NCI-H1694 (cell line): Measurements from ENCODE around the gene SEMA6D.

ENCODE experiments used
- DNase-seq: peaks from one replicate; lab custom pipeline; 2025; lab: John Stamatoyannopoulos, UW

SEMA6D gene

GRCh38 chr15:47743886-47744285, 26.6 kb downstream of the SEMA6D start:
- no peak for DNase-seq

- DNase-seq = no peak
Observed at GRCh38 chr15:47744496-47744895, 27.2 kb downstream of the SEMA6D start.

GRCh38 chr15:47744973-47745372, 27.7 kb downstream of the SEMA6D start:
- no peak for DNase-seq

GRCh38 chr15:47746516-47746915, 29.2 kb downstream of the SEMA6D start:
- no peak for DNase-seq

GRCh38 chr15:47750030-47750739, 32.9 kb downstream of the SEMA6D start:
- no peak for DNase-seq

GRCh38 chr15:47750740-47751262, 33.5 kb downstream of the SEMA6D start:
- DNase-seq = no peak

GRCh38 chr15:47753591-47753990, 36.3 kb downstream of the SEMA6D start:
- no peak for DNase-seq

GRCh38 chr15:47754312-47754711, 37.0 kb downstream of the SEMA6D start:
- DNase-seq = no peak

GRCh38 chr15:47755941-47756340, 38.6 kb downstream of the SEMA6D start:
- DNase-seq = no peak

GRCh38 chr15:47756872-47757271, 39.6 kb downstream of the SEMA6D start:
- DNase-seq = no peak

- no peak for DNase-seq
Observed at GRCh38 chr15:47757331-47757730, 40.0 kb downstream of the SEMA6D start.

GRCh38 chr15:47762621-47763020, 45.3 kb downstream of the SEMA6D start:
- DNase-seq = no peak

- no peak for DNase-seq
Observed at GRCh38 chr15:47764666-47765065, 47.4 kb downstream of the SEMA6D start.

GRCh38 chr15:47766406-47766805, 49.1 kb downstream of the SEMA6D start:
- no peak for DNase-seq

GRCh38 chr15:47767035-47767434, 49.7 kb downstream of the SEMA6D start:
- DNase-seq = no peak

- no peak for DNase-seq
Observed at GRCh38 chr15:47768735-47769134, 51.4 kb downstream of the SEMA6D start.

GRCh38 chr15:47769166-47769565, 51.9 kb downstream of the SEMA6D start:
- no peak for DNase-seq

- DNase-seq = no peak
Observed at GRCh38 chr15:47773143-47773542, 55.8 kb downstream of the SEMA6D start.

- DNase-seq = no peak
Observed at GRCh38 chr15:47778263-47778770, 61.0 kb downstream of the SEMA6D start.

- DNase-seq = no peak
Observed at GRCh38 chr15:47780971-47781370, 63.7 kb downstream of the SEMA6D start.

GRCh38 chr15:47781527-47781926, 64.2 kb downstream of the SEMA6D start:
- DNase-seq = no peak

GRCh38 chr15:47784820-47785219, 67.5 kb downstream of the SEMA6D start:
- no peak for DNase-seq

GRCh38 chr15:47786371-47786770, 69.1 kb downstream of the SEMA6D start:
- DNase-seq = no peak

GRCh38 chr15:47787875-47788274, 70.6 kb downstream of the SEMA6D start:
- no peak for DNase-seq
